B cell (primary cell): ENCODE results near the gene ALG1L2.
"Not testable (repeated sequence)": the region's sequence is repeated elsewhere in the genome, so short reads cannot be mapped to it uniquely, and the experiment has no call there.

Source experiments
- EZH2 ChIP-seq: IDR thresholded peaks from 2 replicates; pipeline ENCODE4 v1.6.1; 2012; ENCODE audit warnings: borderline replicate concordance, low read depth, mild to moderate bottlenecking, moderate library complexity, low read length; ENCODE audit not compliant: insufficient read depth, poor library complexity, severe bottlenecking
- TF ChIP-seq, protein P1 (sequence below): fragments of 200-600 bp; IDR thresholded peaks from one replicate; pipeline ENCODE4 v1.8.0; 2022; ENCODE audit warnings: antibody characterized with exemption, mild to moderate bottlenecking

DNA sequence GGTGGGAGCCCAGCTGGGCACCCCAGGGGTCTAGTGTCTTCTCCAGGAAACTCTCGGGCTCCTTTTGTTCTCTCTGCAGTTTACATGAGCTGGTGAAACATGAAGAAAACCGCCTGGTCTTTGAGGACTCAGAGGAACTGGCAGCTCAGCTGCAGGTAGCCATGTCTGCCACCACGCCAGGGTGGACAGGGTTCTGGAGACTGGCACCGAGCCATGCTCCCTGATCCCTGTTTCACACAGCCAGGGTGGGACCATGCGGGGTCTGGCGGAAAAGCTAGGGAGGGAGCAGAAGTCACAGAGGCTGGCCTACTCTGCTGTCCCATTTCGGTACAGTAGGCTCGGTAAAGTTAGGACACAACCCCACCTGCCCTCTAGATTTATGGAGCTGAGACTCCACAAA lies 15.5 kb downstream of the ALG1L2 start:
- TF ChIP-seq, protein P1, sequence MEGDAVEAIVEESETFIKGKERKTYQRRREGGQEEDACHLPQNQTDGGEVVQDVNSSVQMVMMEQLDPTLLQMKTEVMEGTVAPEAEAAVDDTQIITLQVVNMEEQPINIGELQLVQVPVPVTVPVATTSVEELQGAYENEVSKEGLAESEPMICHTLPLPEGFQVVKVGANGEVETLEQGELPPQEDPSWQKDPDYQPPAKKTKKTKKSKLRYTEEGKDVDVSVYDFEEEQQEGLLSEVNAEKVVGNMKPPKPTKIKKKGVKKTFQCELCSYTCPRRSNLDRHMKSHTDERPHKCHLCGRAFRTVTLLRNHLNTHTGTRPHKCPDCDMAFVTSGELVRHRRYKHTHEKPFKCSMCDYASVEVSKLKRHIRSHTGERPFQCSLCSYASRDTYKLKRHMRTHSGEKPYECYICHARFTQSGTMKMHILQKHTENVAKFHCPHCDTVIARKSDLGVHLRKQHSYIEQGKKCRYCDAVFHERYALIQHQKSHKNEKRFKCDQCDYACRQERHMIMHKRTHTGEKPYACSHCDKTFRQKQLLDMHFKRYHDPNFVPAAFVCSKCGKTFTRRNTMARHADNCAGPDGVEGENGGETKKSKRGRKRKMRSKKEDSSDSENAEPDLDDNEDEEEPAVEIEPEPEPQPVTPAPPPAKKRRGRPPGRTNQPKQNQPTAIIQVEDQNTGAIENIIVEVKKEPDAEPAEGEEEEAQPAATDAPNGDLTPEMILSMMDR = not testable (repeated sequence)
- not testable (repeated sequence) for TF ChIP-seq EZH2
